ENCODE measurements around the gene SLC5A11. TPM values are rescaled to one million over a fixed set of nuclear protein-coding genes. Genes with fewer than 3 reads are reported as not detected.

Gene SLC5A11
- total and polyA plus RNA-seq, 2 donors (not counting 1 experiment from before 2014, with no cell fraction given) = under 0.01 TPM; not detected in 1

- Histone ChIP-seq H3K4me1 (ENCODE audit: control insufficient read depth, extremely low read depth, insufficient read depth, low read length) (no peaks in the 10 kb centered on the region), H3K4me2 (ENCODE audit: extremely low read depth, insufficient read depth, low read length) (no peak overlapping the region), H4K20me1 (ENCODE audit: control insufficient read depth, extremely low read depth, insufficient read depth, low read length) (no peaks in the 10 kb centered on the region), H2AFZ (ENCODE audit: low read length) (no peak overlapping the region), H3K4me3 (replicated peaks in 1 of 4; ENCODE audit: control extremely low read depth in 1 of 4, insufficient read depth in 1 of 4, low read depth in 3 of 4, low read length in 4 of 4) (no peak overlapping the region), H3K79me2 (ENCODE audit: control insufficient read depth, insufficient read depth, low read length) (no peaks in the 10 kb centered on the region), H3K9me3 (ENCODE audit: control insufficient read depth, insufficient read depth, low read depth, low read length) (no peaks in the 10 kb centered on the region), H3K27me3 (ENCODE audit: control insufficient read depth, insufficient read depth, low read length) (no peaks in the 10 kb centered on the region), H3K36me3 (ENCODE audit: control insufficient read depth, insufficient read depth, low read length) (peaks cover 18% of the 10 kb centered on the region), H3K9ac (ENCODE audit: insufficient read depth, low read length) (no peak overlapping the region), H3K27ac (ENCODE audit: insufficient read depth, low read length) (no peak overlapping the region)
- DNase-seq (ENCODE audit: low read depth in 2 of 2) = peak; percentile 70 to 80
- TF ChIP-seq CTCF (conservative IDR thresholded peaks at IDR 0.05 in 1 of 2, IDR thresholded peaks at IDR 0.05 in 1 of 2; ENCODE audit: low read depth in 1 of 2, low read length in 2 of 2) (no peak), EZH2 (IDR thresholded peaks at IDR 0.05; ENCODE audit: low read length, missing control alignments) (no peak)
Measured at GRCh38 chr16:24950275-24950674, 104.5 kb downstream of the SLC5A11 start.

GRCh38 chr16:24953306-24953705 lies 107.5 kb downstream of the SLC5A11 start:
- Histone ChIP-seq H3K79me2 (ENCODE audit: control insufficient read depth, insufficient read depth, low read length) (no peaks in the 10 kb centered on the region), H3K4me3 (replicated peaks in 1 of 4; ENCODE audit: control extremely low read depth in 1 of 4, insufficient read depth in 1 of 4, low read depth in 3 of 4, low read length in 4 of 4) (no peak overlapping the region), H3K9me3 (ENCODE audit: control insufficient read depth, insufficient read depth, low read depth, low read length) (no peaks in the 10 kb centered on the region), H3K4me2 (ENCODE audit: extremely low read depth, insufficient read depth, low read length) (no peak overlapping the region), H3K9ac (ENCODE audit: insufficient read depth, low read length) (no peak overlapping the region), H2AFZ (ENCODE audit: low read length) (no peak overlapping the region), H3K27ac (ENCODE audit: insufficient read depth, low read length) (no peak overlapping the region), H3K27me3 (ENCODE audit: control insufficient read depth, insufficient read depth, low read length) (no peaks in the 10 kb centered on the region), H3K36me3 (ENCODE audit: control insufficient read depth, insufficient read depth, low read length) (peaks cover 19% of the 10 kb centered on the region), H4K20me1 (ENCODE audit: control insufficient read depth, extremely low read depth, insufficient read depth, low read length) (no peaks in the 10 kb centered on the region), H3K4me1 (ENCODE audit: control insufficient read depth, extremely low read depth, insufficient read depth, low read length) (no peaks in the 10 kb centered on the region)
- no peak for DNase-seq (ENCODE audit: low read depth in 2 of 2)
- TF ChIP-seq CTCF (conservative IDR thresholded peaks at IDR 0.05 in 1 of 2, IDR thresholded peaks at IDR 0.05 in 1 of 2; ENCODE audit: low read depth in 1 of 2, low read length in 2 of 2) (no peak), EZH2 (IDR thresholded peaks at IDR 0.05; ENCODE audit: low read length, missing control alignments) (no peak)

- H4K20me1 ChIP-seq (ENCODE audit: control insufficient read depth, extremely low read depth, insufficient read depth, low read length) = no peaks in the 10 kb centered on the region
- H3K27ac ChIP-seq (ENCODE audit: insufficient read depth, low read length) = no peak overlapping the region
- H3K36me3 ChIP-seq (ENCODE audit: control insufficient read depth, insufficient read depth, low read length) = peaks cover 23% of the 10 kb centered on the region
Measured at GRCh38 chr16:24953721-24954120, 108.0 kb downstream of the SLC5A11 start.

More at GRCh38 chr16:24953721-24954120, 108.0 kb downstream of the SLC5A11 start:
- Histone ChIP-seq H3K9me3 (ENCODE audit: control insufficient read depth, insufficient read depth, low read depth, low read length) (no peaks in the 10 kb centered on the region), H3K79me2 (ENCODE audit: control insufficient read depth, insufficient read depth, low read length) (no peaks in the 10 kb centered on the region), H3K4me1 (ENCODE audit: control insufficient read depth, extremely low read depth, insufficient read depth, low read length) (no peaks in the 10 kb centered on the region), H3K9ac (ENCODE audit: insufficient read depth, low read length) (no peak overlapping the region), H3K4me2 (ENCODE audit: extremely low read depth, insufficient read depth, low read length) (no peak overlapping the region), H3K4me3 (replicated peaks in 1 of 4; ENCODE audit: control extremely low read depth in 1 of 4, insufficient read depth in 1 of 4, low read depth in 3 of 4, low read length in 4 of 4) (no peak overlapping the region), H2AFZ (ENCODE audit: low read length) (no peak overlapping the region), H3K27me3 (ENCODE audit: control insufficient read depth, insufficient read depth, low read length) (no peaks in the 10 kb centered on the region)
- DNase-seq (ENCODE audit: low read depth in 2 of 2) = no peak
- TF ChIP-seq CTCF (conservative IDR thresholded peaks at IDR 0.05 in 1 of 2, IDR thresholded peaks at IDR 0.05 in 1 of 2; ENCODE audit: low read depth in 1 of 2, low read length in 2 of 2) (no peak), EZH2 (IDR thresholded peaks at IDR 0.05; ENCODE audit: low read length, missing control alignments) (no peak)

Measured in fibroblast of lung (primary cell).